SK-N-SH (cell line): ENCODE data around the gene CFAP20.

ENCODE experiments used
- EZH2phosphoT487 ChIP-seq: fragments of 200-600 bp; sonication (generic); IDR thresholded peaks from 2 replicates; pipeline ENCODE4 v1.6.1; 2017; ENCODE audit warnings: low read depth, mixed run types, mild to moderate bottlenecking, antibody characterized with exemption, moderate library complexity, borderline replicate concordance
- FOSL2 ChIP-seq: IDR thresholded peaks from 2 replicates; pipeline ENCODE4 v1.4.0; 2012; ENCODE audit warnings: low read depth, mild to moderate bottlenecking, moderate library complexity, borderline replicate concordance
- MXI1 ChIP-seq: IDR thresholded peaks from 2 replicates; pipeline ENCODE4 v1.6.1; 2012; ENCODE audit warnings: mild to moderate bottlenecking, low read depth, low read length, improper control_type of control experiment
- POLR2AphosphoS5 ChIP-seq: IDR thresholded peaks from 2 replicates; pipeline ENCODE4 v1.6.1; 2012; ENCODE audit warnings: low read depth, low read length
- RAD21 ChIP-seq: IDR thresholded peaks from 2 replicates; pipeline ENCODE4 v1.6.1; 2012; ENCODE audit warnings: mild to moderate bottlenecking, low read length
- RFX5 ChIP-seq: IDR thresholded peaks from 2 replicates; pipeline ENCODE4 v1.6.1; 2012; ENCODE audit warnings: mild to moderate bottlenecking, improper control_type of control experiment, low read length
- TF ChIP-seq, protein P1 (sequence below): IDR thresholded peaks from 2 replicates; pipeline ENCODE4; 2012
- TF ChIP-seq, protein P2 (sequence below): fragments of 200-600 bp; sonication (generic); IDR thresholded peaks from 2 replicates; pipeline ENCODE4 v1.6.1; 2017; ENCODE audit warnings: antibody characterized with exemption, mild to moderate bottlenecking, moderate library complexity

DNA sequence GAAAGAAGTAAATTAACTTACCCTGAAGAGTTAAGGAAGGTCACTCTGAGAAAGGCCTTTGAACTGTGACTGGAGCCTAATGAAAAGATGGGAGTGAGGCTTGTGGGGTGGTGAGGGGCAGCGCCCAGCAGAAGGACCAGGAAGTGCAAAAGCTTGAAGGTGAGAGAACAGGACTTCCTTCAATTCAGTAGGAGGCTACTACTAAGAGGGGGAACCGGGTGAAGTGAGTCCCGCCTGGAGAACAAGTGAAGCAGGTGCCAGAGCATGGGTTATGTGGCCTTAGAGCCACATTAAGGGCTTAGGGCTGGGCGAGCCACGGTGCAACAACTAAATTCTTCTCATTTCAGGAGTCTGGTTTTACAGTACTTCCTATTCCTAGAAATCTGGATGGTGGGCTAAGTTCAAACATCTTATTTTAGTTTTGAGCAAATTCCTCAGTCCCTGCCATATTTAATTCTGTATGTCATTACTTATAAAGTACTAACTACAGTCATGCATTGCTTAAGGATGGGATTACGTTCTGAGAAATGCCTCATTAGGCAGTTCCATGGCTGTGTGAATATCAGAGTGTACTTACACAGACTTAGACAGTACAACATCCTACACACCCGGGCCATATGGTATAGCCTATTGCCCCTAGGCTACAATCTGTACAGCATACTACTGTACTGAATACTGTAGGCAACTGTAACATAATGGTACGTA, 5.1 kb downstream of the CFAP20 start:
- TF ChIP-seq, protein P1, sequence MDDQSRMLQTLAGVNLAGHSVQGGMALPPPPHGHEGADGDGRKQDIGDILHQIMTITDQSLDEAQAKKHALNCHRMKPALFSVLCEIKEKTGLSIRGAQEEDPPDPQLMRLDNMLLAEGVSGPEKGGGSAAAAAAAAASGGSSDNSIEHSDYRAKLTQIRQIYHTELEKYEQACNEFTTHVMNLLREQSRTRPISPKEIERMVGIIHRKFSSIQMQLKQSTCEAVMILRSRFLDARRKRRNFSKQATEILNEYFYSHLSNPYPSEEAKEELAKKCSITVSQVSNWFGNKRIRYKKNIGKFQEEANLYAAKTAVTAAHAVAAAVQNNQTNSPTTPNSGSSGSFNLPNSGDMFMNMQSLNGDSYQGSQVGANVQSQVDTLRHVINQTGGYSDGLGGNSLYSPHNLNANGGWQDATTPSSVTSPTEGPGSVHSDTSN = no peak
- TF ChIP-seq, protein P2, sequence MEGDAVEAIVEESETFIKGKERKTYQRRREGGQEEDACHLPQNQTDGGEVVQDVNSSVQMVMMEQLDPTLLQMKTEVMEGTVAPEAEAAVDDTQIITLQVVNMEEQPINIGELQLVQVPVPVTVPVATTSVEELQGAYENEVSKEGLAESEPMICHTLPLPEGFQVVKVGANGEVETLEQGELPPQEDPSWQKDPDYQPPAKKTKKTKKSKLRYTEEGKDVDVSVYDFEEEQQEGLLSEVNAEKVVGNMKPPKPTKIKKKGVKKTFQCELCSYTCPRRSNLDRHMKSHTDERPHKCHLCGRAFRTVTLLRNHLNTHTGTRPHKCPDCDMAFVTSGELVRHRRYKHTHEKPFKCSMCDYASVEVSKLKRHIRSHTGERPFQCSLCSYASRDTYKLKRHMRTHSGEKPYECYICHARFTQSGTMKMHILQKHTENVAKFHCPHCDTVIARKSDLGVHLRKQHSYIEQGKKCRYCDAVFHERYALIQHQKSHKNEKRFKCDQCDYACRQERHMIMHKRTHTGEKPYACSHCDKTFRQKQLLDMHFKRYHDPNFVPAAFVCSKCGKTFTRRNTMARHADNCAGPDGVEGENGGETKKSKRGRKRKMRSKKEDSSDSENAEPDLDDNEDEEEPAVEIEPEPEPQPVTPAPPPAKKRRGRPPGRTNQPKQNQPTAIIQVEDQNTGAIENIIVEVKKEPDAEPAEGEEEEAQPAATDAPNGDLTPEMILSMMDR = no peak
- TF ChIP-seq EZH2phosphoT487 = no peak
- no peak for TF ChIP-seq FOSL2
- no peak for TF ChIP-seq MXI1
- no peak for TF ChIP-seq RFX5
- no peak for TF ChIP-seq POLR2AphosphoS5
- TF ChIP-seq RAD21 = no peak
